Measurements from ENCODE around the gene SCG5.

Gene SCG5

DNA sequence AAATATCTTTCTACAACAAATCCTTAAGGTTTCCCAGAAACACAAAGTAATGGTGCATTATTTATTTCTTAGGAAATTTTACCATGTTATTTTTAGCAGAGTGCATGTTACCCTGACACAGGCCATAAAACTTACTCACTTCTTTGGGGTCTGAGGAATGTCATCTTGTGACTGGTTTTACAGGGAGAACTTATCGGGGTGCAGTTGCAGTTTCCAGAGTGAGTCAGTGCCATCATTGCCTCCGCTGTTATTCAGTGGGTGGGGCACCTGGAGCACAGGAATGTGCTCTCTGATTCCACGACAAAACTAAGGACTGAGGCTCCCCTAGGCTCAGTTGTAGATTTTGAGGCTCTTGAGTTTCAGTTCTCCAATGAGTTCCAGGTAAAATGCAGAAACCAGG is 65.2 kb downstream of the SCG5 start:
- Histone ChIP-seq H3K4me1 (ENCODE audit: control insufficient read depth, insufficient read depth, low read length) (no peaks in the 10 kb centered on the region), H3K4me3 (ENCODE audit: low read depth, low read length) (no peak overlapping the region), H3K9me3 (ENCODE audit: control insufficient read depth, insufficient read depth, low read depth, low read length) (no peaks in the 10 kb centered on the region), H3K36me3 (ENCODE audit: control insufficient read depth in 2 of 2, insufficient read depth in 1 of 2, low read length in 2 of 2) (no peaks in the 10 kb centered on the region), H3K27ac (ENCODE audit: extremely low read depth, low read depth, low read length) (no peak overlapping the region)
- POLR2A ChIA-PET, result no interaction called here
- TF ChIP-seq, protein P1, sequence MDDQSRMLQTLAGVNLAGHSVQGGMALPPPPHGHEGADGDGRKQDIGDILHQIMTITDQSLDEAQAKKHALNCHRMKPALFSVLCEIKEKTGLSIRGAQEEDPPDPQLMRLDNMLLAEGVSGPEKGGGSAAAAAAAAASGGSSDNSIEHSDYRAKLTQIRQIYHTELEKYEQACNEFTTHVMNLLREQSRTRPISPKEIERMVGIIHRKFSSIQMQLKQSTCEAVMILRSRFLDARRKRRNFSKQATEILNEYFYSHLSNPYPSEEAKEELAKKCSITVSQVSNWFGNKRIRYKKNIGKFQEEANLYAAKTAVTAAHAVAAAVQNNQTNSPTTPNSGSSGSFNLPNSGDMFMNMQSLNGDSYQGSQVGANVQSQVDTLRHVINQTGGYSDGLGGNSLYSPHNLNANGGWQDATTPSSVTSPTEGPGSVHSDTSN (CRISPR knock-in tag; IDR thresholded peaks at IDR 0.05), result no peak
- TF ChIP-seq KLF17 (tag by site-specific recombination; IDR thresholded peaks at IDR 0.05) (no peak), ZNF658 (tag by site-specific recombination; IDR thresholded peaks at IDR 0.05) (no peak), ZNF791 (tag by site-specific recombination; IDR thresholded peaks at IDR 0.05) (no peak), IKZF3 (tag by site-specific recombination; IDR thresholded peaks at IDR 0.05) (no peak), ZNF530 (tag by site-specific recombination; IDR thresholded peaks at IDR 0.05; ENCODE audit: low read depth) (no peak), ZNF560 (tag by site-specific recombination; IDR thresholded peaks at IDR 0.05; ENCODE audit: borderline replicate concordance) (no peak), ZNF391 (tag by site-specific recombination; IDR thresholded peaks at IDR 0.05; ENCODE audit: borderline replicate concordance, low read depth) (no peak), ZNF366 (tag by site-specific recombination; conservative IDR thresholded peaks at IDR 0.05) (no peak), ZBTB26 (tag by site-specific recombination; optimal IDR thresholded peaks at IDR 0.05) (no peak), ZNF214 (tag by site-specific recombination; IDR thresholded peaks at IDR 0.05; ENCODE audit: borderline replicate concordance) (no peak), ZNF423 (tag by site-specific recombination; IDR thresholded peaks at IDR 0.05) (no peak)
- CTCF ChIA-PET, result no interaction called here

GRCh38 chr15:32707436-32707835 is 65.9 kb downstream of the SCG5 start:
- H3K4me1 ChIP-seq (ENCODE audit: control insufficient read depth, insufficient read depth, low read length), result no peaks in the 10 kb centered on the region
- H3K9me3 ChIP-seq (ENCODE audit: control insufficient read depth, insufficient read depth, low read depth, low read length), result no peaks in the 10 kb centered on the region
- CTCF ChIA-PET, result no interaction called here
- TF ChIP-seq PRDM2 (tag by site-specific recombination; IDR thresholded peaks at IDR 0.05; ENCODE audit: borderline replicate concordance), result no peak
- no peak for TF ChIP-seq ZNF433 (tag by site-specific recombination; IDR thresholded peaks at IDR 0.05; ENCODE audit: low read depth)
- no peak for TF ChIP-seq ZNF274 (IDR thresholded peaks at IDR 0.05; ENCODE audit: low read length)
- TF ChIP-seq ZNF274 (tag by site-specific recombination; IDR thresholded peaks at IDR 0.05; ENCODE audit: borderline replicate concordance), result no peak
- no peak for TF ChIP-seq ZNF157 (tag by site-specific recombination; IDR thresholded peaks at IDR 0.05)
- no peak for TF ChIP-seq IKZF3 (tag by site-specific recombination; IDR thresholded peaks at IDR 0.05)
- TF ChIP-seq HOXC10 (CRISPR knock-in tag; IDR thresholded peaks at IDR 0.05), result no peak
- TF ChIP-seq WT1 (tag by site-specific recombination; IDR thresholded peaks at IDR 0.05), result no peak
- no peak for TF ChIP-seq ZNF140 (tag by site-specific recombination; IDR thresholded peaks at IDR 0.05)
- no peak for TF ChIP-seq ZBTB1 (tag by site-specific recombination; IDR thresholded peaks at IDR 0.05)
- no peak for TF ChIP-seq ZNF398 (tag by site-specific recombination; IDR thresholded peaks at IDR 0.05)
- TF ChIP-seq ZNF404 (tag by site-specific recombination; IDR thresholded peaks at IDR 0.05), result no peak
- no peaks in the 10 kb centered on the region for H3K36me3 ChIP-seq (ENCODE audit: control insufficient read depth in 2 of 2, insufficient read depth in 1 of 2, low read length in 2 of 2)
- POLR2A ChIA-PET, result no interaction called here
- H3K4me3 ChIP-seq (ENCODE audit: low read depth, low read length), result no peak overlapping the region
- H3K27ac ChIP-seq (ENCODE audit: extremely low read depth, low read depth, low read length), result no peak overlapping the region
